Measurements from ENCODE around the gene CTNNBIP1. TPM values are rescaled to one million over a fixed set of nuclear protein-coding genes. Genes with fewer than 3 reads are reported as not detected.

The CTNNBIP1 gene
- total RNA-seq, 2 donors from 2014 or later: 65.0 to 69.5 TPM

- Histone ChIP-seq H3K9ac (ENCODE audit: extremely low read depth, low read length, poor library complexity, severe bottlenecking) (no peak overlapping the region), H3K4me1 (ENCODE audit: control insufficient read depth, insufficient read depth, low read length) (peaks cover 13% of the 10 kb centered on the region), H3K27me3 (ENCODE audit: control insufficient read depth, insufficient read depth, low read length, poor library complexity, severe bottlenecking) (no peaks in the 10 kb centered on the region), H3K27ac (ENCODE audit: low read depth, low read length) (no peak overlapping the region), H3K4me3 (ENCODE audit: low read length) (no peak overlapping the region), H3K9me3 (ENCODE audit: control insufficient read depth, low read length) (no peaks in the 10 kb centered on the region), H3K36me3 (ENCODE audit: control insufficient read depth, insufficient read depth, low read length) (no peaks in the 10 kb centered on the region)
- TF ChIP-seq CTCF (conservative IDR thresholded peaks at IDR 0.05): no peak
- Mint-ChIP-seq H3K27ac (peak overlapping the region; percentile 74), H3K36me3 (ENCODE audit: low read depth) (peaks cover 3% of the 10 kb centered on the region), H3K4me3 (no peak overlapping the region), H3K4me1 (peaks cover 55% of the 10 kb centered on the region), H3K9me3 (no peaks in the 10 kb centered on the region), H3K27me3 (ENCODE audit: insufficient read depth) (no peaks in the 10 kb centered on the region)
- no peak for DNase-seq
- WGBS, 2 experiments (ENCODE audit: insufficient coverage in 1 of 2, insufficient read length in 1 of 2): 77 to 90% methylated on average over 6 to 9 of the region's 9 CpGs
These were observed 21.2 kb downstream of the CTNNBIP1 start for GRCh38 chr1:9888886-9889285.

DNA sequence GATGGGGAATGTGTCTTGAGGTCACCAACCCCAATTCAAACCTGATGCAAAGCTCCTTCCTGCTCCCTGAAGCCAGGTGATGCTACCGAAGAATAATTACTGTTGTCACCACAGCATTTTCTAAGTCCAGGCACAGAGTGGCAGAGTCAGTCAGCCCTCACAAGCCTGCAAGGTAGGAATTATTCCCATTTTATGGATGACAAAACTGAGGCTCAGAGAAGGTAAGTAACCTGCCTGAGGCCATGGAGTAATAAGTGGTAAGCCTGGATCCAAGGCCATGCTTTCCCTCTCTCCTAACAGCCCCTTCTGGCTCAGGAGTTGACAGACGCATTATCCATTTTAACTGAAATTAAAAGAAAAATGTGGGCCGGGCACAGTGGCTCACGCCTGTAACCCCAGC, 23.0 kb downstream of the CTNNBIP1 start:
- Histone ChIP-seq H3K27ac (ENCODE audit: low read depth, low read length) (no peak overlapping the region), H3K4me3 (ENCODE audit: low read length) (no peak overlapping the region), H3K9me3 (ENCODE audit: control insufficient read depth, low read length) (no peaks in the 10 kb centered on the region), H3K27me3 (ENCODE audit: control insufficient read depth, insufficient read depth, low read length, poor library complexity, severe bottlenecking) (no peaks in the 10 kb centered on the region), H3K9ac (ENCODE audit: extremely low read depth, low read length, poor library complexity, severe bottlenecking) (no peak overlapping the region), H3K36me3 (ENCODE audit: control insufficient read depth, insufficient read depth, low read length) (no peaks in the 10 kb centered on the region), H3K4me1 (ENCODE audit: control insufficient read depth, insufficient read depth, low read length) (peaks cover 10% of the 10 kb centered on the region)
- Mint-ChIP-seq H3K4me3 (no peak overlapping the region), H3K9me3 (no peaks in the 10 kb centered on the region), H3K27ac (peak overlapping the region; percentile 48), H3K27me3 (ENCODE audit: insufficient read depth) (no peaks in the 10 kb centered on the region), H3K4me1 (peaks cover 40% of the 10 kb centered on the region), H3K36me3 (ENCODE audit: low read depth) (peaks cover 14% of the 10 kb centered on the region)
- no peak for TF ChIP-seq CTCF (conservative IDR thresholded peaks at IDR 0.05)
- 87 to 90% methylated on average over 4 of the region's 4 CpGs for WGBS, 2 experiments (ENCODE audit: insufficient coverage in 1 of 2, insufficient read length in 1 of 2)
- DNase-seq: no peak

GRCh38 chr1:9886092-9886742, 23.9 kb downstream of the CTNNBIP1 start:
- Mint-ChIP-seq H3K27me3 (ENCODE audit: insufficient read depth) (no peaks in the 10 kb centered on the region), H3K4me1 (peaks cover 38% of the 10 kb centered on the region), H3K4me3 (no peak overlapping the region), H3K27ac (peak overlapping the region; percentile 48), H3K9me3 (no peaks in the 10 kb centered on the region), H3K36me3 (ENCODE audit: low read depth) (peaks cover 14% of the 10 kb centered on the region)
- Histone ChIP-seq H3K36me3 (ENCODE audit: control insufficient read depth, insufficient read depth, low read length) (no peaks in the 10 kb centered on the region), H3K9me3 (ENCODE audit: control insufficient read depth, low read length) (no peaks in the 10 kb centered on the region), H3K4me1 (ENCODE audit: control insufficient read depth, insufficient read depth, low read length) (peaks cover 10% of the 10 kb centered on the region), H3K27me3 (ENCODE audit: control insufficient read depth, insufficient read depth, low read length, poor library complexity, severe bottlenecking) (no peaks in the 10 kb centered on the region), H3K27ac (ENCODE audit: low read depth, low read length) (no peak overlapping the region), H3K9ac (ENCODE audit: extremely low read depth, low read length, poor library complexity, severe bottlenecking) (no peak overlapping the region), H3K4me3 (ENCODE audit: low read length) (no peak overlapping the region)
- no peak for TF ChIP-seq CTCF (conservative IDR thresholded peaks at IDR 0.05)
- DNase-seq: no peak
- WGBS, 2 experiments (ENCODE audit: insufficient coverage in 1 of 2, insufficient read length in 1 of 2): 74 to 82% methylated on average over 16 to 17 of the region's 17 CpGs

Measured in endodermal cell (in vitro differentiated cells).